Measurements from ENCODE around the gene MACROD2.

Gene MACROD2

GRCh38 chr20:15475483-15475882 lies 1480.2 kb downstream of the MACROD2 start:
- no peaks in the 10 kb centered on the region for H3K9me3 ChIP-seq (replicated peaks in 1 of 11)
- peak overlapping the region in 1 of 11 experiments; percentile 28; a peak in 1 of 22 replicates for H3K4me2 ChIP-seq
- 0 out of 20 replicates have a peak, but pooled peaks cover 0 to 3% (median 0%) of the 10 kb centered on the region in 10 experiments for H3K4me1 ChIP-seq
- no peak overlapping the region for H3K27ac ChIP-seq
- H3K27me3 ChIP-seq, result no peaks in the 10 kb centered on the region
- no peak for TF ChIP-seq Cebpa-rat (IDR thresholded peaks at IDR 0.05)
- no peak overlapping the region for H3K4me3 ChIP-seq
- no peaks in the 10 kb centered on the region for H3K36me3 ChIP-seq
- H3K9ac ChIP-seq, result no peak overlapping the region
- H4K20me1 ChIP-seq, result no peaks in the 10 kb centered on the region

- no peaks in the 10 kb centered on the region for H3K27me3 ChIP-seq
- H3K4me2 ChIP-seq, result no peak overlapping the region
- H4K20me1 ChIP-seq, result no peaks in the 10 kb centered on the region
- no peaks in the 10 kb centered on the region for H3K9me3 ChIP-seq (replicated peaks in 1 of 11)
- TF ChIP-seq Cebpa-rat (IDR thresholded peaks at IDR 0.05), result no peak
- H3K36me3 ChIP-seq, result no peaks in the 10 kb centered on the region
- 0 out of 20 replicates have a peak, but pooled peaks cover 0 to 3% (median 0%) of the 10 kb centered on the region in 10 experiments for H3K4me1 ChIP-seq
- H3K9ac ChIP-seq, result no peak overlapping the region
- H3K4me3 ChIP-seq, result no peak overlapping the region
- no peak overlapping the region for H3K27ac ChIP-seq
Observed at GRCh38 chr20:15476186-15476585, 1480.9 kb downstream of the MACROD2 start.

GRCh38 chr20:15476781-15477180 lies 1481.5 kb downstream of the MACROD2 start:
- H3K27me3 ChIP-seq, result no peaks in the 10 kb centered on the region
- no peaks in the 10 kb centered on the region for H3K36me3 ChIP-seq
- H3K9me3 ChIP-seq (replicated peaks in 1 of 11), result no peaks in the 10 kb centered on the region
- no peak overlapping the region for H3K9ac ChIP-seq
- H3K4me1 ChIP-seq, result 0 out of 20 replicates have a peak, but pooled peaks cover 0 to 3% (median 0%) of the 10 kb centered on the region in 10 experiments
- no peak overlapping the region for H3K4me2 ChIP-seq
- TF ChIP-seq Cebpa-rat (IDR thresholded peaks at IDR 0.05), result no peak
- H3K27ac ChIP-seq, result no peak overlapping the region
- H3K4me3 ChIP-seq, result no peak overlapping the region
- H4K20me1 ChIP-seq, result no peaks in the 10 kb centered on the region

- Histone ChIP-seq H3K9me3 (replicated peaks in 1 of 11) (no peaks in the 10 kb centered on the region), H3K27me3 (no peaks in the 10 kb centered on the region), H3K36me3 (no peaks in the 10 kb centered on the region), H3K4me1 (no peaks in the 10 kb centered on the region), H3K4me2 (no peak overlapping the region), H4K20me1 (no peaks in the 10 kb centered on the region), H3K27ac (no peak overlapping the region), H3K4me3 (no peak overlapping the region), H3K9ac (no peak overlapping the region)
- TF ChIP-seq Cebpa-rat (IDR thresholded peaks at IDR 0.05), result no peak
Observed at GRCh38 chr20:15482525-15482924, 1487.2 kb downstream of the MACROD2 start.

GRCh38 chr20:15485519-15485918 lies 1490.2 kb downstream of the MACROD2 start:
- Histone ChIP-seq H3K9me3 (replicated peaks in 1 of 11) (peaks cover 0 to 11% (median 0%) of the 10 kb centered on the region in 11 experiments; a peak in 1 of 22 replicates), H3K4me3 (no peak overlapping the region), H3K36me3 (no peaks in the 10 kb centered on the region), H4K20me1 (no peaks in the 10 kb centered on the region), H3K4me1 (no peaks in the 10 kb centered on the region), H3K27me3 (no peaks in the 10 kb centered on the region), H3K4me2 (no peak overlapping the region), H3K27ac (no peak overlapping the region), H3K9ac (no peak overlapping the region)
- TF ChIP-seq Cebpa-rat (IDR thresholded peaks at IDR 0.05), result no peak

- Histone ChIP-seq H3K4me2 (no peak overlapping the region), H3K27me3 (no peaks in the 10 kb centered on the region), H3K4me1 (no peaks in the 10 kb centered on the region), H3K4me3 (no peak overlapping the region), H3K9me3 (replicated peaks in 1 of 11) (peaks cover 0 to 11% (median 0%) of the 10 kb centered on the region in 11 experiments; a peak in 1 of 22 replicates), H4K20me1 (no peaks in the 10 kb centered on the region), H3K9ac (no peak overlapping the region), H3K27ac (no peak overlapping the region), H3K36me3 (no peaks in the 10 kb centered on the region)
- TF ChIP-seq Cebpa-rat (IDR thresholded peaks at IDR 0.05), result no peak
Observed at GRCh38 chr20:15487030-15487429, 1491.7 kb downstream of the MACROD2 start.

GRCh38 chr20:15487682-15488081 lies 1492.4 kb downstream of the MACROD2 start:
- peaks cover 0 to 11% (median 0%) of the 10 kb centered on the region in 11 experiments; a peak in 1 of 22 replicates for H3K9me3 ChIP-seq (replicated peaks in 1 of 11)
- H3K27me3 ChIP-seq, result no peaks in the 10 kb centered on the region
- H3K4me1 ChIP-seq, result no peaks in the 10 kb centered on the region
- H3K4me3 ChIP-seq, result no peak overlapping the region
- no peak for TF ChIP-seq Cebpa-rat (IDR thresholded peaks at IDR 0.05)
- no peak overlapping the region for H3K4me2 ChIP-seq
- H3K27ac ChIP-seq, result no peak overlapping the region
- H4K20me1 ChIP-seq, result no peaks in the 10 kb centered on the region
- H3K9ac ChIP-seq, result no peak overlapping the region
- H3K36me3 ChIP-seq, result no peaks in the 10 kb centered on the region

- TF ChIP-seq Cebpa-rat (IDR thresholded peaks at IDR 0.05), result no peak
- Histone ChIP-seq H3K4me3 (no peak overlapping the region), H3K4me2 (no peak overlapping the region), H3K27ac (no peak overlapping the region), H3K4me1 (no peaks in the 10 kb centered on the region), H4K20me1 (no peaks in the 10 kb centered on the region), H3K9ac (no peak overlapping the region), H3K9me3 (replicated peaks in 1 of 11) (peaks cover 0 to 11% (median 0%) of the 10 kb centered on the region in 11 experiments; a peak in 1 of 22 replicates), H3K27me3 (no peaks in the 10 kb centered on the region), H3K36me3 (no peaks in the 10 kb centered on the region)
Observed at GRCh38 chr20:15491575-15491974, 1496.3 kb downstream of the MACROD2 start.

- Histone ChIP-seq H3K4me3 (no peak overlapping the region), H4K20me1 (no peaks in the 10 kb centered on the region), H3K4me1 (no peaks in the 10 kb centered on the region), H3K4me2 (no peak overlapping the region), H3K9ac (no peak overlapping the region), H3K9me3 (replicated peaks in 1 of 11) (peaks cover 0 to 5% (median 0%) of the 10 kb centered on the region in 11 experiments; a peak in 1 of 22 replicates), H3K27me3 (no peaks in the 10 kb centered on the region), H3K27ac (no peak overlapping the region), H3K36me3 (no peaks in the 10 kb centered on the region)
- TF ChIP-seq Cebpa-rat (IDR thresholded peaks at IDR 0.05), result no peak
Observed at GRCh38 chr20:15494851-15495250, 1499.5 kb downstream of the MACROD2 start.

- H4K20me1 ChIP-seq, result no peaks in the 10 kb centered on the region
- H3K9me3 ChIP-seq (replicated peaks in 1 of 11), result no peaks in the 10 kb centered on the region
- H3K36me3 ChIP-seq, result no peaks in the 10 kb centered on the region
- no peak for TF ChIP-seq Cebpa-rat (IDR thresholded peaks at IDR 0.05)
- H3K4me1 ChIP-seq, result no peaks in the 10 kb centered on the region
- H3K27ac ChIP-seq, result no peak overlapping the region
- no peak overlapping the region for H3K4me3 ChIP-seq
- no peak overlapping the region for H3K4me2 ChIP-seq
- H3K27me3 ChIP-seq, result no peaks in the 10 kb centered on the region
- no peak overlapping the region for H3K9ac ChIP-seq
Observed at GRCh38 chr20:15496501-15497039, 1501.3 kb downstream of the MACROD2 start.

Measured in BLaER1 treated with 17β-estradiol and CSF1 and Interleukin-3, amounts not matched to agents 10 nM and 100 nM (cell line).